Cardiac muscle cell (in vitro differentiated cells and primary cell): Measurements from ENCODE around the gene BUD31. TPM values are rescaled to one million over a fixed set of nuclear protein-coding genes. Genes with fewer than 3 reads are reported as not detected.

ENCODE experiments used
- DNase-seq, 2 donors: peaks; one replicate each; pipeline versions ENCODE4 v3.0.0 to v3.0.0-alpha.2; 2010 to 2017; ENCODE audit warnings: low read depth in 1 of 2, low spot score in 1 of 2
- H3K27ac ChIP-seq: fragments of 200-600 bp; sonication (generic); 2 replicates; pipeline ENCODE4 v1.5.1; 2016
- H3K27me3 ChIP-seq: fragments of 200-600 bp; sonication (generic); 2 replicates; pipeline ENCODE4 v1.6.0; 2016; ENCODE audit warnings: control low read depth
- H3K36me3 ChIP-seq: fragments of 200-600 bp; sonication (generic); 2 replicates; pipeline ENCODE4 v1.5.1; 2016; ENCODE audit warnings: control low read depth
- H3K4me1 ChIP-seq: fragments of 200-600 bp; sonication (generic); 2 replicates; pipeline ENCODE4 v1.8.1; 2017; ENCODE audit warnings: low read depth, mild to moderate bottlenecking, mixed run types
- H3K4me3 ChIP-seq: fragments of 200-600 bp; sonication (generic); 2 replicates; pipeline ENCODE4 v1.5.1; 2016; ENCODE audit warnings: mild to moderate bottlenecking
- H3K9me3 ChIP-seq: fragments of 200-600 bp; sonication (generic); 2 replicates; pipeline ENCODE4 v1.5.1; 2017; ENCODE audit warnings: low read depth, mild to moderate bottlenecking, control low read depth
- CTCF ChIP-seq: IDR thresholded peaks from 2 replicates; pipeline ENCODE4 v1.5.1; 2012; ENCODE audit warnings: low read depth, mild to moderate bottlenecking, low read length
- polyA plus RNA-seq: library from polyadenylated mRNA; unstranded; fragments of >200 nt; fragmentation: Nextera tagmentation; extraction: Ambion mirVana; gene quantifications from 2 replicates; pipeline ENCODE4 v1.2.1, GENCODE V29; 2016
- total RNA-seq: library from RNA; depleted of rRNA; stranded (reverse); fragments of >200 nt; gene quantifications from 2 replicates; pipeline ENCODE4 v1.2.3, GENCODE V29; 2016

The BUD31 gene
- total and polyA plus RNA-seq, 2 experiments from 2014 or later: 66.9 to 193 TPM

- no peaks in the 10 kb centered on the region for H3K27me3 ChIP-seq
- H3K9me3 ChIP-seq: no peaks in the 10 kb centered on the region
- H3K27ac ChIP-seq: no peak overlapping the region
- no peak for TF ChIP-seq CTCF
- H3K4me3 ChIP-seq: no peak overlapping the region
- peaks cover 7% of the 10 kb centered on the region for H3K4me1 ChIP-seq
- H3K36me3 ChIP-seq: peaks cover 6% of the 10 kb centered on the region
- no peak for DNase-seq
Observed at GRCh38 chr7:99390941-99391602, 17.7 kb upstream of the BUD31 start.

DNA sequence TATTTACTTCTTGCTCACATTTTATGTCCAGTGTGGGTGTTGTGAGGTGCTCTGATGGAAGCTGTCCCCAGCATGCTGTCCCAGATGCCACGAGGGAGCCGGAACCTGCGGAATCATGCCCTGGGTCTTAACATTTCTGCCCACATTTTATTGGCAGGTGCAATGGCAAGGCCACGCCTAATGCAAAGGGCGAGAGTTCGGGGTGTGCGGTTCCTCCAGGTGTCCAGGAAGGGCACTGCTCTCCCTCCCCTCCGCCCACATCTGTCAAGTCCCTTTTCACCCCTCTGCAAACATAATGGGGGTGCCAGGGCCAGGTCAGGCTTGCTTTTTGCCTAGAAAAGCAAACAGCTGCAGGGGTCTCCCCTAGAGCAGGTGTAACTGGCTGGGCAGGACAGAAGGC is 16.7 kb upstream of the BUD31 start:
- no peaks in the 10 kb centered on the region for H3K9me3 ChIP-seq
- peaks cover 7% of the 10 kb centered on the region for H3K4me1 ChIP-seq
- H3K36me3 ChIP-seq: peaks cover 6% of the 10 kb centered on the region
- peak overlapping the region; percentile 49 for H3K4me3 ChIP-seq
- TF ChIP-seq CTCF: no peak
- DNase-seq: no peak
- H3K27me3 ChIP-seq: no peaks in the 10 kb centered on the region
- H3K27ac ChIP-seq: no peak overlapping the region

GRCh38 chr7:99392659-99393354 is 16.0 kb upstream of the BUD31 start:
- H3K27ac ChIP-seq: peak overlapping the region; percentile 95
- peaks cover 6% of the 10 kb centered on the region for H3K36me3 ChIP-seq
- no peak for TF ChIP-seq CTCF
- H3K4me1 ChIP-seq: peaks cover 7% of the 10 kb centered on the region
- no peaks in the 10 kb centered on the region for H3K9me3 ChIP-seq
- peak overlapping the region; percentile 49 for H3K4me3 ChIP-seq
- peak; percentile 71 to 91 for DNase-seq
- H3K27me3 ChIP-seq: no peaks in the 10 kb centered on the region

DNA sequence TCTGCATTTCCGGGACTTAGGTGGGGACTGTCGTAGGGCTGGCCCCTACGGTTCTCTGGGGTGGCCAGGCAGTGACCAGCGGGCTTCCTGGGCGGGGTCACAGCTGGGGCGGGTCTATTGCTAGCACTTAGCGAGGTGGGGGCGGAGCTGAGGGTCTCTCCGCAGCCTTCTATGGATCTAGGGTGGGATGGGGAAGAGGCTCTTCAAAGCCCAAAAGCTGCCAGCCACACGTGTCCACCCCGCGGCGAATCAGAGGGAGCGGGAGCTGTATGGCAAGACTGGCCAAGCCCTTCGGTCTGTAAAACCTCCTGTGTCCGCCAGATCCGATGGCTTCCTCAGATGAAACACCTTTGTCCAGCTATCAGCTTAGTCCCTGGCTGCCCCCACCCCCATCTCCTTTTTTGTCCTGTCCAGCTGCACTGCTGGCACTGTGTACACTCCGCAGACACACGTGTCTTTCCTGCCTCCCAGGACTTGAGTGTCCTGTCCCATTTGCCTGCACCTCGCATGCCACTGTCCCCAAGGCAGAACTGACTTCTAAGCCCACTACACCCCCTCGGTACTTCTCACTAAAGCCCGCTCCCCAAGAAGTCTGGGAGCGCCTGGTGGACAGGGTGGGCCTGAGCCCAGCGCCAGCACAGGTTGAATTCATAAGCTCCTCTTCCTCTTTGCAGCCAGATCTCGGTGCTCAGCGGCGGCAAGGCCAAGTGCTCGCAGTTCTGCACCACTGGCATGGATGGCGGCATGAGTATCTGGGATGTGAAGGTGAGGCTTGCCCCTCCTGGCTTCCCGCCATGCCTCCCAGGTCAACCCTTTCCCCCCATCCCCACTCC is 15.2 kb upstream of the BUD31 start:
- Histone ChIP-seq H3K4me3 (peak overlapping the region; percentile 49), H3K9me3 (no peaks in the 10 kb centered on the region), H3K27ac (peak overlapping the region; percentile 95), H3K36me3 (peaks cover 13% of the 10 kb centered on the region), H3K4me1 (peaks cover 7% of the 10 kb centered on the region), H3K27me3 (no peaks in the 10 kb centered on the region)
- no peak for TF ChIP-seq CTCF
- DNase-seq: peak in 1 of 2 donors; percentile 94

DNA sequence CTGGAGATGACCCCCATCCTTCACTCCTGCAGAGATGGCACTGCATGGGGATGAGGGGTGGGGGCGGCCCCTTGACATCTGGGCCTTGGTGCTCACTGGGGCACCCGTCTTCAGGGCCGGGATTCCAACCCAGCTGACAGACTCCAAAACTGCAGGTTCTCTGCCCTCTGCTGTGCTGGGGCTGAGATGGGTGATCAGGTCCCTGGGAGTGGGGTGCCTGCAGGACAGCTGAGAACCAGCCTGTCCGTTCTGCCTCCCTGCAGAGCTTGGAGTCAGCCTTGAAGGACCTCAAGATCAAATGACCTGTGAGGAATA is 14.6 kb upstream of the BUD31 start:
- Histone ChIP-seq H3K9me3 (no peaks in the 10 kb centered on the region), H3K27me3 (no peaks in the 10 kb centered on the region), H3K4me3 (no peak overlapping the region), H3K36me3 (peaks cover 16% of the 10 kb centered on the region), H3K4me1 (peaks cover 7% of the 10 kb centered on the region), H3K27ac (peak overlapping the region; percentile 95)
- TF ChIP-seq CTCF: no peak
- DNase-seq: no peak
